Fibroblast of lung (primary cell): Measurements from ENCODE around the gene CHODL. TPM values are rescaled to one million over a fixed set of nuclear protein-coding genes. Genes with fewer than 3 reads are reported as not detected.

Experiments
- DNase-seq, 2 donors: peaks; one replicate each; pipeline versions ENCODE4 v3.0.0 to v3.0.0-alpha.2; 2010; ENCODE audit warnings: low read depth in 2 of 2
- H2AFZ ChIP-seq: 2 replicates; pipeline ENCODE4 v1.5.1; 2012; ENCODE audit warnings: low read length, control low read depth, inconsistent platforms
- H3K27ac ChIP-seq: 2 replicates; pipeline ENCODE4 v1.5.1; 2011; ENCODE audit warnings: low read length, control low read depth; ENCODE audit not compliant: insufficient read depth
- H3K27me3 ChIP-seq: 2 replicates; pipeline ENCODE4 v1.5.1; 2011; ENCODE audit warnings: mild to moderate bottlenecking, low read length; ENCODE audit not compliant: control insufficient read depth, insufficient read depth
- H3K36me3 ChIP-seq: 2 replicates; pipeline ENCODE4 v1.5.1; 2011; ENCODE audit warnings: low read length; ENCODE audit not compliant: control insufficient read depth, insufficient read depth
- H3K4me1 ChIP-seq: 2 replicates; pipeline ENCODE4 v1.5.1; 2011; ENCODE audit warnings: low read length; ENCODE audit not compliant: control insufficient read depth, insufficient read depth; ENCODE audit errors: extremely low read depth
- H3K4me2 ChIP-seq: 2 replicates; pipeline ENCODE4 v1.5.1; 2011; ENCODE audit warnings: low read length, control low read depth; ENCODE audit not compliant: insufficient read depth; ENCODE audit errors: extremely low read depth
- H3K4me3 ChIP-seq, 4 experiments: fragments of 200-600 bp in 1 of 4; sonication (generic) in 1 of 4; replicated peaks in 1 of 4; 2 replicates each; pipeline ENCODE4 v1.5.1; 2011 to 2016; ENCODE audit warnings: low read length in 4 of 4, low read depth in 3 of 4, mild to moderate bottlenecking in 3 of 4, control low read depth in 2 of 4, inconsistent platforms in 1 of 4, mixed read lengths in 1 of 4; ENCODE audit not compliant: insufficient read depth in 1 of 4; ENCODE audit errors: control extremely low read depth in 1 of 4
- H3K79me2 ChIP-seq: 2 replicates; pipeline ENCODE4 v1.5.1; 2012; ENCODE audit warnings: mild to moderate bottlenecking, low read length, inconsistent platforms; ENCODE audit not compliant: control insufficient read depth, insufficient read depth
- H3K9ac ChIP-seq: 2 replicates; pipeline ENCODE4 v1.5.1; 2011; ENCODE audit warnings: mild to moderate bottlenecking, low read length, control low read depth; ENCODE audit not compliant: insufficient read depth
- H3K9me3 ChIP-seq: 2 replicates; pipeline ENCODE4 v1.5.1; 2012; ENCODE audit warnings: low read depth, low read length; ENCODE audit not compliant: control insufficient read depth, insufficient read depth
- H4K20me1 ChIP-seq: 2 replicates; pipeline ENCODE4 v1.5.1; 2011; ENCODE audit warnings: low read length; ENCODE audit not compliant: control insufficient read depth, insufficient read depth; ENCODE audit errors: extremely low read depth
- CTCF ChIP-seq, 2 donors: IDR thresholded peaks in 1 of 2; conservative IDR thresholded peaks in 1 of 2; 1 replicate in 1 of 2; 2 replicates in 1 of 2; pipeline ENCODE4 v1.5.1; 2011 to 2012; ENCODE audit warnings: low read length in 2 of 2, control low read depth in 1 of 2, inconsistent platforms in 1 of 2, low read depth in 1 of 2, mild to moderate bottlenecking in 1 of 2
- EZH2 ChIP-seq: IDR thresholded peaks from 2 replicates; pipeline ENCODE4 v1.5.1; 2012; ENCODE audit warnings: low read length, control low read depth, mild to moderate bottlenecking; ENCODE audit errors: missing control alignments
- polyA plus RNA-seq, 2 donors: library from polyadenylated mRNA; depleted of rRNA in 1 of 2; stranded (reverse) in 1 of 2; unstranded in 1 of 2; fragments of >200 nt; gene quantifications; 2 replicates each; pipeline ENCODE4 v1.2.1, GENCODE V29; 2011 to 2012; ENCODE audit warnings: missing spikeins in 1 of 2
- total RNA-seq: library from RNA; depleted of rRNA; stranded (reverse); fragments of >200 nt; gene quantifications from 2 replicates; pipeline ENCODE4 v1.2.1, GENCODE V29; 2014

The CHODL gene
- total and polyA plus RNA-seq, 2 donors (not counting 1 experiment from before 2014, with no cell fraction given) = 0.05 to 0.17 TPM

GRCh38 chr21:18220498-18220897 lies 24.1 kb upstream of the CHODL start:
- TF ChIP-seq EZH2 (no peak), CTCF (conservative IDR thresholded peaks at IDR 0.05 in 1 of 2, IDR thresholded peaks at IDR 0.05 in 1 of 2; ENCODE audit: low read depth in 1 of 2, low read length in 2 of 2) (no peak)
- no peak overlapping the region for H3K27ac ChIP-seq
- no peak overlapping the region for H2AFZ ChIP-seq
- H4K20me1 ChIP-seq = no peaks in the 10 kb centered on the region
- no peaks in the 10 kb centered on the region for H3K27me3 ChIP-seq
- no peaks in the 10 kb centered on the region for H3K36me3 ChIP-seq
- no peak for DNase-seq
- no peaks in the 10 kb centered on the region for H3K4me1 ChIP-seq
- no peak overlapping the region for H3K9ac ChIP-seq
- no peak overlapping the region for H3K4me2 ChIP-seq
- no peak overlapping the region for H3K4me3 ChIP-seq
- no peaks in the 10 kb centered on the region for H3K79me2 ChIP-seq
- no peaks in the 10 kb centered on the region for H3K9me3 ChIP-seq

GRCh38 chr21:18222346-18222745 lies 22.3 kb upstream of the CHODL start:
- Histone ChIP-seq H2AFZ (no peak overlapping the region), H3K4me3 (no peak overlapping the region), H4K20me1 (no peaks in the 10 kb centered on the region), H3K36me3 (no peaks in the 10 kb centered on the region), H3K9ac (no peak overlapping the region), H3K4me1 (no peaks in the 10 kb centered on the region), H3K27ac (no peak overlapping the region), H3K27me3 (no peaks in the 10 kb centered on the region), H3K4me2 (no peak overlapping the region), H3K9me3 (no peaks in the 10 kb centered on the region), H3K79me2 (no peaks in the 10 kb centered on the region)
- TF ChIP-seq EZH2 (no peak), CTCF (conservative IDR thresholded peaks at IDR 0.05 in 1 of 2, IDR thresholded peaks at IDR 0.05 in 1 of 2; ENCODE audit: low read depth in 1 of 2, low read length in 2 of 2) (no peak)
- no peak for DNase-seq

GRCh38 chr21:18228060-18228739 lies 16.4 kb upstream of the CHODL start:
- DNase-seq = no peak
- TF ChIP-seq CTCF (conservative IDR thresholded peaks at IDR 0.05 in 1 of 2, IDR thresholded peaks at IDR 0.05 in 1 of 2; ENCODE audit: low read depth in 1 of 2, low read length in 2 of 2) = no peak
- H3K9me3 ChIP-seq = no peaks in the 10 kb centered on the region

More at GRCh38 chr21:18228060-18228739, 16.4 kb upstream of the CHODL start:
- no peaks in the 10 kb centered on the region for H3K79me2 ChIP-seq
- no peak overlapping the region for H2AFZ ChIP-seq
- no peak overlapping the region for H3K27ac ChIP-seq
- no peaks in the 10 kb centered on the region for H3K4me1 ChIP-seq
- no peaks in the 10 kb centered on the region for H4K20me1 ChIP-seq
- H3K4me3 ChIP-seq = no peak overlapping the region
- no peaks in the 10 kb centered on the region for H3K36me3 ChIP-seq
- no peak overlapping the region for H3K9ac ChIP-seq
- H3K4me2 ChIP-seq = no peak overlapping the region
- H3K27me3 ChIP-seq = no peaks in the 10 kb centered on the region
